Erythroblast (primary cell): ENCODE measurements around the gene MBTPS1.

ENCODE experiments used
- DNase-seq, 2 experiments: peaks; one replicate each; lab custom pipeline; 2025; lab: John Stamatoyannopoulos, UW
- GATA1 ChIP-seq: IDR thresholded peaks from 2 replicates; pipeline ENCODE4 v1.6.1; 2011; ENCODE audit warnings: low read depth, mild to moderate bottlenecking, control low read depth, low read length, moderate library complexity
- POLR2A ChIP-seq: IDR thresholded peaks from 2 replicates; pipeline ENCODE4 v1.6.1; 2011; ENCODE audit warnings: mild to moderate bottlenecking, low read length

Gene MBTPS1

DNA sequence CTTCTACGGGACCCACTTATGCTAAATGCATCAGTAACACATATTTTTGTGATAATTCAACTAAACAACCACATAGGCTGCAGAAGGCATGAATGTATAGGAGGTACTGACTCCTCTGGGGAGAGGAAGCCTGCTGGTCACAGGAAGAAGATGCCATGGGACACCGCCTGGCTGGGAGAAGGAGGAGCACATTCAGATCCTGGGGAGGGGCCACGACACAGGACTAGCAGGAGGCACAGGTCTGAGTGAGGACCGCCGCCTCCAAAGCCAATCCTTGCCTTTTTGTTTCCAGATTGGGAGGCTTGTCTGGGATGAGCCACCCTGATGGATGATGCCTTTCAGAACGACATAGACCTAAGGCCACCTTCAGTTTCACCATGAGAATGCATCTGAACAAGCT lies 34.6 kb downstream of the MBTPS1 start:
- no peak for DNase-seq
- no peak for TF ChIP-seq GATA1
- no peak for TF ChIP-seq POLR2A

DNA sequence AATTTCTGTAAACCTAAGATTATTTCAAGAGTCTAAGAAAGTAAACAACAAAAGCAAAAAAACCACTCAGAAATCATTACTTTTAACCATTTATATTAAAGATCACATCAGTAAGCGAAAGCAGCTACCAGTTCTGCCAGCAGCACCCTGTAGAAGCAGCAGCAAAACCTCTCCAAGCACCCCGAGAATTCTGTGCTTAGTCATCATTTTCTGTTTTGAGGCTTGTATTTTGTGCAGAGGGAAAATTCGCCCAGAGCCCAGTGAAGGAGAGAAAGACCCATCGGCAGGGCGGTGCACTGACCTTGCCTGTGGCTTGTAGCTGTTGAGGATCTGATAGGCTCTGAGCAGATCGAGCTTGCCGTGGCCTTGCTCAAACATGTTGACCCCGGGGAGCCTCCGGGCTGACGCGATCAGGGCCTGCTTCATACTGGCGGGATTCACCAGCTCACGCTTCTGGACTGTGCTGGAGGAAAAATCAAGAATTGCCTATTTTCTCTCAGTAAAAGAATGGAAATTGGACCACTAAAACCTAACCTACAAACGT lies 35.2 kb downstream of the MBTPS1 start:
- TF ChIP-seq GATA1 (no peak), POLR2A (no peak)
- DNase-seq: no peak

DNA sequence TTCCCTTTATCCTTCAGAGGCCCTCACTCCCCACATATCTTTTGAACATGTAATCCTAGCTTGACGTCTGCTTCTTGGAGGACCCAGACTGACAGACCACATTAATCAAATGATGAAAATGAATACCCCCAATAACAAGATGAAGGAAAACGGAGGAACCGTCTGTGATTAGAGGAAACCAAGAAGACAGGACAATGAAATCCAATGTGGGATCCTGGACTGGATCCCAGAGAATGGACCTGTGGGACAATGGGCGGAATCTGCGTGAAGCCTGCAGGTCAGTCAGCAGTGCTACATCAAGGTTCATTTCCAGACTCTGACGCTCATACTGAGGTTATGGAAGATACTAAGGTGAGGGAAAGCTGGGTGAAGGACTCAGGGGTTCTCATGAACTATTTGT lies 35.9 kb downstream of the MBTPS1 start:
- DNase-seq: no peak
- no peak for TF ChIP-seq GATA1
- no peak for TF ChIP-seq POLR2A

DNA sequence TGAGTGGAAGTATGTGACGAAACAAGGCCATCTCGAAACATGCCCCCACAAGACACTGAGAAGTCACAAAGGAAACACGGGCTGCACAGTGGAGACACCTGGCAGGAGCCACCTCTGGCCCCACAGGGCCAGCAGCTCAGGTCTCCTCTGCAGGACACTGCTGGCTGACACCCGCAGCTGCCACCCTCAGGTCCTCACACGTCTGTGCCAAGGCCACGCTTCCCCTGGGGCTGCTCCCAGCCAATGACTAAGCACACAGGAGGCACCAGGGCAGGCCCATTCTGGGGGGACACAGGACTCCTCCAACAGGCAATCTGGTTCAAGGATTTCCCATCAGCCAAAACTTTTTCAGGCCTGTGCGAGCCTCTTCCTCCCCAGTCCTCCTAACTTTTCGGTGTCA lies 36.4 kb downstream of the MBTPS1 start:
- no peak for DNase-seq
- no peak for TF ChIP-seq POLR2A
- no peak for TF ChIP-seq GATA1

DNA sequence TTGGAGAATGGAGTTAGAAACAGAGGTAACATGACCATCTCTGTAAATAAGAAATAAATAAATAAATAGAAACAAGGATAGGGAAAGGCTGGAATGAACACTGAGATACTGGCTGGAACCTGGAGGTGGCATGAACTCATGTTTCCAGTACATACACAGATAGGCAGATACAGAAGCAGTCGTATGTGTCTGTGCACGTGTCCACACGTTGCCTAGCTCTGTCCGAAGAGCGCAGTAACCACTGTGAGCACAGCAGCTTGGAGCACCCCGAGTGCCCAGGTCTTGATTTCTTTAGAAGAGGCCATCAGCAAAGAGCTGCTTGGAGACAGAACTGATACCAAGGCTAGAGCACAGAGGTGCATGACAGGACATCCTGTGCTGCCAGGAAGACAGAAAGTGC lies 37.1 kb downstream of the MBTPS1 start:
- TF ChIP-seq POLR2A: no peak
- TF ChIP-seq GATA1: no peak
- DNase-seq: no peak

DNA sequence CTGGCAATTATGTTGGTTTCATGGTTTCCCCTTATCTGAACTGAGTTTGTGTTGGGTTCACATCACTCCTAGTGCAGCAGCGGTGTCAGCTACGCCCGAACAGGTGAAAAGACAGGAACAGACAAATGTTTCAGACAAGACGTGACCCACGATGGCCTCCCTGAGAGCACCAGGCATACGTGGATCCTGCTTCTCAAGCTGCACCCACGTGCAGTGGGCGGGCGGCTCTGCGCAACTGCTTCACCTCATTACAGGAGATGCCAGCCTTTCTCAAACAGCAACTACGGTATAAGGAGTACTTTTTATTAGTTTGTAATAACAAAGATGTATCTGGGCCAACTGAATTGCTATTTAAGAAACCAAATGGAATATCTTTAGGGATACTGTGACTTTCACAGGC lies 41.4 kb downstream of the MBTPS1 start:
- no peak for DNase-seq
- no peak for TF ChIP-seq GATA1

DNA sequence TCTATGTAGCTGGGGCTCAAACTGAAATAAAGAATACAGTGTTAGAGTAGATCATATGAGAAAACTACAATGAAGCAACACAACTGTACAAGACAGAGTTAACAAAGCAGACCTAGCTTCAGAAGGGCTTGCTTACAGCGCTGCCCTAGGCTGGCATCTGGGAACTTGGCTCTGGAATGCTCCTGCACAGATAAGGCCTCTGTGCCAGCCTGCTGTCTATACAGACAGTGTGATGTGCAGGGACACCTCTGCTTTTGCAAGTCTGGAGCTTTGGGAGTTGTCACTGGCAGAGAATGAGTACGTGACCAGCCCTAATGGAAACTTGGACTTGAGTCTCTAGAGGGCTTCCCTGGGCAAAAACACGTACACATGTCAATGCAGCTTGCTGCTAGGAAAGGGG lies 42.0 kb downstream of the MBTPS1 start:
- TF ChIP-seq POLR2A: no peak
- no peak for TF ChIP-seq GATA1

DNA sequence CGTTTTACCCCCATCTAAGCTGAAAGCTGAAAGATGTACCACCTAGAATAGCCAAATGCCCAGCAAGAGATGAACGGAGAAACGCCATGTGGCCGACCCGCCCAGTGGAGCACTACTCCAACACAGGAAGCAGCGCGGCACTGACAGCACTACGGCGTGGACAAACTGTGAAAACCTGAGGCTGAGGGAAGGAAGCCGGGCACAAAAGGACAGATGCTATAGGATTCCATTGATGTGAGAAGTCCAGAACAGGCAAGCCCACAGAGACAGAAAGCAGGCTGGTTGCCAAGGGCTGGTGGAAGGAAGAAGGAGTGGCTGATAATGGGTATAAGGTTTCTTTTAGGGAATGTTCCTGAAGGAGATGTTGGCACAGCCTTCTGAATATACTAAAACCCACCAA lies 44.7 kb downstream of the MBTPS1 start:
- no peak for TF ChIP-seq GATA1
- TF ChIP-seq POLR2A: no peak

More for the DNA sequence above, 42.0 kb downstream of the MBTPS1 start:
- no peak for DNase-seq

DNA sequence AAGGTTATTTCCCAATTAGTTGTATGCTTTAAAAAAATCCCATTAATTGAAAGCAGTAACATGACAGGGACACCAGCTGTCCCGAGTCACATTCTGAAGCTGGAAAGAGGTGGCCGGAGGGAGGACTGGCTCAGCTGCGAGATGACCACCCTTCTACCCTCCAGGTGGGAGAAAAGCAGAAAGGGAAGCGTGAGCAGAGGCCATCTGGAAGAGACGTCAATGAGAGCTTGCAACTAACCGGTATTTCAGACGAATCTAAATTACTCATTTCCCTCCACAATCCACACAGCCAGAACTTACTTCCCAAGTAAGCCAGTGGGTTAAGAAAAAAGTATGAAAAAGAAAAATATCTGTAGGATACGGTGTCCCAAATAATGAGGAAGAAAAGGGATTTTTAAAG lies 45.6 kb downstream of the MBTPS1 start:
- TF ChIP-seq GATA1 (no peak), POLR2A (no peak)
- no peak for DNase-seq

More for the DNA sequence above, 44.7 kb downstream of the MBTPS1 start:
- DNase-seq: no peak

DNA sequence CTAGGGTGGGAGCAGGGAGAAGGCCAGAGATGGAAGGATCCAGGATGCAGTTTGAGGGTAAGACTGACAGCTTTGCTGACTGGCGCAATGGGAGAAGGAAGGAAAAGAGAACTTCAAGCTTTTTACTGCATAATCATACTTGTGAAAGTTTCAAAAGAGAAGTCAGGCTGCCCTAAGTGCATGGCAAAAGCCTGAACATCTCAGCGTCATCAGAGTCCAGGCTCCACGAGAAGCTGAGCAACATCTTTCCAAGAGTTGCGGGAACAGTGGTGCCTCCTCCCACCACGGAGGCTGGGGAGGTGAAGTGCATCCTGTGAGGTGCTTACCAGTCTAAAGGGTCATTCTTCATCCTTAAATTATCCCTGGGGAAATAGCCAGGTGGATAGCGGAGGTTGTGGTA lies 47.2 kb downstream of the MBTPS1 start:
- no peak for TF ChIP-seq GATA1
- no peak for TF ChIP-seq POLR2A
- DNase-seq: no peak

DNA sequence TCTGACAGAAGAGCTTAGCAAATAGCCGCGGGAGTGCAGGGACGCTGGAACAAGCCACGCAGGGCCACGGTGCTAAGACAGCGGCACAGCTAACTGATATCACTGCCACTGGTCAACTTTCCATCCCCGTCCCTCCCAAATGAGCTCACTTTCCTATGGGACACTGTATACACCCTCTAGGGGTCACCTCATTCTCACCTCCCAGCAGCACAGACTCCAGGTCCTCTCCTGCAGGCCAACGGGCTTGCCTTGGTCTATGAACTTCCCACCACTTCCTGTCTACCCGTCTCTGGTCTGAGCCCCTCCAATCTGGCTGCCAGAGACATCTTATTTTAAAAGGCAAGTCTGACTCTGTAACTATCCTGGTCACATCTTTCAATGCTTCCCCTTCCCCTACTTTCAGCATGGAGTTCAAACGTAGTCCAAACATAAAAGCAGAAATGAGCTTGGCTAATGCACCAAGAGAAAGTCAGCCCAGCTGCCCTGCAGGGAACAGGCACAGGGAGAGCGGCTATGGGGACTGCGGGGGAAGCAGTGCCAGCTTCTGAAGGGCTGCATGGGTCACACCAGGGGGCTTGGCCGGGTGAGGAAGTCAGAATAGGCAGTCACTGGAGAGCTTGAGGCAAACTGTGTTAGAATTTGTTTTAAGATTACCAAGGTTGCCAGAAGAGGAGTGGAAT lies 47.8 kb downstream of the MBTPS1 start:
- DNase-seq: no peak
- no peak for TF ChIP-seq GATA1
- no peak for TF ChIP-seq POLR2A

DNA sequence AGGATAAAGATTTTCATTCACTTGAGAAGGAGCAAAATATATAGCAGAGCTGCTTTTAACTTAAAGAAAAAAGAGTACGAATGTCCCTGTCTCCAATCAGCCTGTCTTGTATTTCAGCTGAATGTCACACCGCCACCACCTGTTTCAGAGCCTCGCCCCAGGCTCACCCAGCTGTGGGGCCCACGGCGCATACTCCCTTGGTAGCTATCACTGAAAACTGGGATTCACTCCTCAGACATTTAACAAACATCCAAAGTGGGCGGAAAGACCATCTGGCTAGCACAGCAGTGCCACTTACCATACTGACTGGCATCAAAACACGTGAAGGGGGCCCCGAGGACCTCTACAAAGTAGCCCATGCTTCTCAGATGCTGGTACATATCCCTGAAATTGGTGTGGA lies 48.7 kb downstream of the MBTPS1 start:
- TF ChIP-seq POLR2A (no peak), GATA1 (no peak)
- DNase-seq: no peak

DNA sequence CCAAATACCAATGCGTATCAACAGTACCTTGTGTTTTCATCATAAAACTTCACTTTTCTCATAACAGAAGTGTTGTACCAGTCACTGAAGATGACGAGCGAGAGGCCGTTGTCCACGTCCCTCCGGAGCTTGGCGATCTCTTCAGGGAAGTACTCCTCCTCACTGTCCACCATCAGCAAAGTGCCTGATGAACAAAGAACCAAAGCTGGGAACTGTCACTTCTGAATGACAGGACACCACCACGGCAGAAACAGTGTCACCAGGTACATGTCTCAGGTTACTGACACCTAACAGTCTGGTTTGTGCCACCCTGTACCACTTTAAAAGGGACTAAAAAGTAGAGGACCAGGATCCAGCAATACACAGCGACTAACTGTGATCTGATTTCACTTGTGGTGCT lies 49.1 kb downstream of the MBTPS1 start:
- no peak for DNase-seq
- TF ChIP-seq POLR2A: no peak
- TF ChIP-seq GATA1: no peak

DNA sequence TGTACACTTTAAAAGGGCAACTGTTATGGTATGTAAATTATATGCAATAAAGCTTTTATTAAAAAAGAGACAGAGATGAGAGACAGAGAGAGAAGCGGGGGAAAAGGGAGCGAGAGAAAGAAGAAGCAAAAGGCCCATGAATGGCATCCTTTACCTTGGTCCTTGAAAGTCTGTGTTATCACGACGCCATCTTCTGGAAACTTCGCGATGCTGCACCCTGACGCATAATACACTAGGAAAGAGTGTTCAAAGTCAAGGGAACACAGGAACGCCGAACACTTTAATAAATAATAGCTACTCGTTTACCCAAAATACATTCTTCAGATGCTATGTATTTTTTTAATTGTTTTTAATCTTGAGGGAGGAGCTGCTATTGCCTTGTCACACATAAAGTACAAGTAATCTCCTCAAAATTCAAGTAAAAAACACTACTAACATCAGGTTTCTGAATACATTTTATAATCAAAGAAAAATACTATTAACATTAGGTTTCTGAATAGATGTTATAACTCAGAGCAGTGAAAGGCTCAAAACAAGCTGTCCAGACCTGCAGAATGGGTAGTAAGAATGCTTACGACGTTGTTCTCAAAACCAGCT lies 51.1 kb downstream of the MBTPS1 start:
- TF ChIP-seq GATA1: no peak
- no peak for TF ChIP-seq POLR2A
- DNase-seq: peak; percentile 54 to 73

DNA sequence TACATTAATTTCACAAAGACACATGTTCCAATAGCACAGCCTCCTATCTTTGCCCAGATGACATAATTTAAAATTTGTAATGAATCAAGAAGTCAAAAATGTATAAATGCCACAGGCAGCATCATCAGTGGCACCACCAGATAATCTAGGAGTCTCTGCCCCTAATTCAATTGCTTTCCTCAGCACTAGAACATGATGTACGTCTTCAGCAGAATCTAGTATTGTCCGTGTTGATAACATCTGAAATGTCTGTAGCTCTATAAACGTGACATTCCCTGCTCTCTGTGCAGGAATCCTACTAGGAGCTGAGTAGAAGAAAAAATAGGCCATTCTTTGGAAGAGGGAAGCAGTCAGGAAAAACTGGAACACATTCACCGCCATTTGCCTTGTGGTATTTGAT lies 52.8 kb downstream of the MBTPS1 start:
- DNase-seq: no peak
- no peak for TF ChIP-seq GATA1
- TF ChIP-seq POLR2A: no peak
